T-helper 2 cell (primary cell): ENCODE results near the gene SPEN.
"Not testable (repeated sequence)": the region's sequence is repeated elsewhere in the genome, so short reads cannot be mapped to it uniquely, and the experiment has no call there.

Experiments used
- DNase-seq, 5 experiments: peaks; one replicate each; pipeline versions ENCODE4 v3.0.0 to v3.0.0-alpha.2; 2012 to 2022

Gene SPEN

DNA sequence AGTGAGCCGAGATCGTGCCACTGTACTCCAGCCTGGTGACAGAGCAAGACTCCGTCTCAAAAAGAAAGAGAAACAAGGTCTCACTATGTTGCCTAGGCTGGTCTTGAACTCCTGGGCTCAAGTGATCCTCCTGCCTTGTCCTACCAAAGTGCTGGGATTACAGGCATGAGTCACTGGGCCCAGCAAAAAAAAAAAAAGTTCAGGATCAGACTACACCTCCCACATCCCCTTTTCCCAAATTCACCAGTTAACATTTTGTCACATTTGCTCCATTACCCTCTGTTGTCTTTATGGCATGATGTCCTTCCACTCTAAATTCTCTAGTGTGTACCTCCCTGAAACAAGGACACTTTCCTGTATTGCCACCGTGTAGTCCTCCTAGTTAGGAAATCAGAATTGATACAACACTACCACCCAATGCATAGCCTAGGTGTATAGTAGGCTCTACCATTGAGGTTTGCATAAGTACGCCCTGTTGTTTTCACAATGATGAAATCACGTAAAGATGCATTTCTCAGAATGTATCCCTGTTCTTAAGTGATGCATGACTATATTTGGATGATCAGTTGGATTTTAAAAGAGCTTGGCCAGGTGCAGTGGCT is 10.7 kb downstream of the SPEN start:
- DNase-seq = no peak

- no peak for DNase-seq
Observed at GRCh38 chr1:15858672-15859372, 11.3 kb downstream of the SPEN start.

- no peak for DNase-seq
Observed at GRCh38 chr1:15863156-15863901, 15.8 kb downstream of the SPEN start.

- DNase-seq = no peak
Observed at GRCh38 chr1:15866721-15867201, 19.3 kb downstream of the SPEN start.

- no peak for DNase-seq
Observed at GRCh38 chr1:15867288-15867687, 19.8 kb downstream of the SPEN start.

DNA sequence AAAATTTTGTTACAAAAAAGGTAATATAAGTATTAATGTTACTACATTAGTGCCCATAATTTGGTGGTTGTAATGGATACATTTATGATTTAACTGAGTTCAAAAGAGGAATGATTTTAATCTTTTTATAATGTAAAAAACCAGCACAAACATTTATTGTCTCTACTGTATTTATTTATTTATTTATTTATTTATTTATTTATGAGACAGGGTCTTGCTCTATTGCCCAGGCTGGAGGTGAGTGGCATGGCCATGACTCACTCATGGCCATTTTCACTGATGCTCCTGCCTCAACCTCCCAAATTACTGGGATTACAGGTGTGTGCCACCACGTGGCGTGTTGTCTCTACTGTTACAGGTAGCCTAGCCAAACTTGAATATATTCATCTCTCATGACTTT is 21.9 kb downstream of the SPEN start:
- DNase-seq = no peak

DNA sequence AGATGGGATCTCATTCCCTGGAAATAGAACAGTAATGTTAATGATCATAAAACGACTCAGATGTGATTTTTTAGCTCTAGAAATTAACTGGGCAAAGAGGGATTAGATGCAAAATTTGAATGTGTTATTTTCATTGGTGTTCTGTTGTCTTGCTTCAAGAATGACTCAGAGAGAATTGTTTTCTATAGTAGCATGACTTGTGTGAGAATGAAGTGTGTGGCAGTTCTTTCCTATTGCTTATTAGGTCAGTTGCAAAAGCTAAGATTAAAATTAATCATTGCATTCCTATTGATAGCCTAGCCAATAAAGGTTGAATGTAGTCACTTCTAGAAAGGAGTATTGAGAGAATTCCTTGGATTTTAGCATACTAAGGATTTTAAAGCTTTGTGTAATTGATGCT is 22.9 kb downstream of the SPEN start:
- DNase-seq = no peak

GRCh38 chr1:15874471-15874870 is 27.0 kb downstream of the SPEN start:
- no peak for DNase-seq

DNA sequence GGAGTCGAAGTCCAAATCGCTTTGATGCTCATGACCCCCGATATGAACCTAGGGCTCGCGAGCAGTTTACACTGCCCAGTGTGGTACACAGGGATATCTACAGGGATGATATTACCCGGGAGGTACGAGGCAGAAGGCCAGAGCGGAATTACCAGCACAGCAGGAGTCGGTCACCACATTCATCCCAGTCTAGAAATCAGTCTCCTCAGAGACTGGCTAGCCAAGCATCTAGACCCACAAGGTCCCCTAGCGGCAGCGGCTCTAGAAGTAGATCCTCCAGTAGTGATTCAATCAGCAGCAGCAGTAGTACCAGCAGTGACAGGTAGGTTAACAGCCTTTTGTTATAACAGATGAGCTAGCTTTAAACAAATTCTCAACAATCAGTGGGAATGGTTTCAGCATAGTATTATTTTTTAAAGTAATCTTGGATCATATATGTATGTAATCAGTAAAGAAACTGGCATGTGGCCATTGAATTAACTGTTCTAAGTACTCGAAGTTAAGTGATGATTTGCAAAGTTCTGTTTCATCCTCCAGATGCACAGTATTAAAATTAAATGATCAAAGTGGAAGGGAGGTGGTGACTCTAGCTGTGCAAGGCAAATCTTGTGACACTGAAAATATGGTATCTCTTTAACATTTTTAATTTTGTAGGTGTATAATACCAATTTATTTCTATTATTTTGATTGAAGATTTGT is 29.0 kb downstream of the SPEN start:
- no peak for DNase-seq

- no peak for DNase-seq
Observed at GRCh38 chr1:15881961-15882360, 34.5 kb downstream of the SPEN start.

GRCh38 chr1:15882665-15883064 is 35.2 kb downstream of the SPEN start:
- no peak for DNase-seq

GRCh38 chr1:15883326-15883725 is 35.8 kb downstream of the SPEN start:
- DNase-seq = no peak

GRCh38 chr1:15884477-15884876 is 37.0 kb downstream of the SPEN start:
- DNase-seq = no peak

- DNase-seq = no peak
Observed at GRCh38 chr1:15885269-15885668, 37.8 kb downstream of the SPEN start.

DNA sequence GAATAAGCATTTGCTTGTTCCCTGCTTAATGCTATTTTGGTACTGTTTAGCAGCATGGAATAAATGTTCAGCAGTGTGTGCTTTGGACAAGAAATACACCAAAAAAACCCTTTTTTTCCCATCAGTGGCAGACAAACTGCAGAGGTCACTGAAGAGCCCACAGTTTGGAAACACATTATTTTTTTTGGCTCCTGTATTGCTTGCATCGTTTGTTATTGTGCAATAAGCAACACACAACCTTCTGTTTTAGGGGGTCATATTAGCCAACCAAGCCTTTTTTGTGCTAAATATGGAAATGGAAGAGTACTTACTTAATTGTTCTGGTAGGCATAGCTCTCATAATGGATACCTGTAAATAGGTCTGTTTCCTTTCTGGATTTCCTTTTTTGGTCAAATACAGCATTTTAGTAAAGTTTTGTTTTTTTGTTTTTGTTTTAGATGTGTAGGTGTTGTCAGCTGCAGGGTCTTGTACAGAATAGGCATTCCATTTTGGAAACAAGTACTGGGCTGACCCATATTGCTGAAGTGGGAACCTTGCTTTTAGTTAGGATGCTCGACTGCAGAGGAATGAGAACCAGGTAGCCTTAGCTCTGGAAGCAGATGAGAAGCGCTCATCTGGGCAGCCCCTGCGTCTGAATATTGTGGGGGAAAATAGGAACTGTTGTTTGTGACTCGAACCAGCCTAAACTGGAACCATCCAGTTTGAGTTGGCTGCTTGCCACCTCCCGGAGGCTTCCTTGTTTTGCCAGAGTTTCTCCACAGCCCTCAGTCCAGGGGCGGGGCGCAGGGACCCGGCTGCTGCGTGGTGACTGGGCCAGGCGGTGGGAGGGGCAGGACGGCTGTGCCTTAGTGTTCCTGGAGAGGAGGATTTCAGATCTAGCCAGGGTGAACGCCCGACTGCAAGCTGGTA is 38.4 kb downstream of the SPEN start:
- no peak for DNase-seq

GRCh38 chr1:15886611-15887167 is 39.2 kb downstream of the SPEN start:
- peak in 1 of 5 experiments; percentile 34 for DNase-seq

- peak in 1 of 5 experiments; percentile 42 for DNase-seq
Observed at GRCh38 chr1:15892857-15893599, 45.5 kb downstream of the SPEN start.

- no peak for DNase-seq
Observed at GRCh38 chr1:15895233-15895632, 47.7 kb downstream of the SPEN start.

DNA sequence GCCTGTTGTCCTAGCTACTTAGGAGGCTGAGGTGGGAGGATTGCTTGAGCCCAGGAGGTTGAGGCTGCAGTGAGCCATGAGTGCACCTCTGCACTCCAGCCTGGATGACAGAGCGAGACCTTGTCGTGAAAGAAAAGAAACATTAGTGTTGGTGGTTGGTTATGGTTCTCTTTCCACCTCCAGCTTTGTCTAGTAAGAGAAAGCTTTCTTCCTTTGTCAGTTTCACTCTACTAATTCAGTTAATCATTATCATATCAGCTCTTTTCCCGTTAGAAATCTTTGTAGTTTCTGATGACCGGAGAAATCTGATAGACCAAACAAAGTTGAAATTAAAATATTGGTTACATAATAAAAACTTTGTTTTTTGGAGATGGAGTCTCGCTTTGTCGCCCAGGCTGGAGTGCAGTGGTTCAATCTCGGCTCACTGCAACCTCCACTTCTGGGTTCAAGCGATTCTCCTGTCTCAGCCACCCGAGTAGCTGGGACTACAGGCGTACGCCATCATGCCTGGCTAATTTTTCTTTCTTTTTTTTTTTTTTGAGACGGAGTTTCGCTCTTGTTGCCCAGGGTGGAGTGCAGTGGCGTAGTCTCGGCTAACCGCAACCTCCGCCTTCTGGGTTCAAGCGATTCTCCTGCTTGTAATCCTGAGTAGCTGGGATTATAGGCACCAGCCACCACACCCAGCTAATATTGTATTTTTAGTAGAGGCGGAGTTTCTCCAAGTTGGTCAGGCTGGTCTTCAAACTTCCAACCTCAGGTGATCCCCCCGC is 49.5 kb downstream of the SPEN start:
- not testable (repeated sequence) for DNase-seq

DNA sequence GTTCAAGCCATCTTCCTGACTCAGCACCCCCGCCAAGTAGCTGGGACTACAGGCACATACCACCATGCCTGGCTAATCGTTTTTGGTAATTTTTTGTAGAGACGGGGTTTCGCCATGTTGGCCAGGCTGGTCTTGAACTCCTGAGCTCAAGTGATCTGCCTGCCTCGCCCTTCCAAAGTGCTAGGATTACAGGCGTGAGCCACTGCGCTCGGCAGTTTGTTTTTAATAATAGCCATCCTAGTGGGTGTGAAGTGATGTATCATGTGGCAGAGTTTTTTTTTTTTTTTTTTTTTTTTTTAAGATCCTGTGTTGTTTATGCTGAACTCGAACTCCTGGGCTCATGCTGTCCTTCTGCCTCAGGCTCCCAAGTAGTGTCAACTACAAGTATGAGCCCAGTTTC is 51.8 kb downstream of the SPEN start:
- DNase-seq = no peak
